Activated CD4-positive, alpha-beta T cell treated with anti-CD3 and anti-CD28 coated beads for 36 hours (primary cell): ENCODE results near the gene KLF16. TPM values are rescaled to one million over a fixed set of nuclear protein-coding genes. Genes with fewer than 3 reads are reported as not detected.

Source experiments
- ATAC-seq: fragments of 200-7000 bp; cut with Tn5 transposase; one replicate; pipeline ENCODE4 v1.10.0; 2021; ENCODE audit warnings: mild to moderate bottlenecking, moderate library complexity
- CTCF ChIA-PET: fragments of 350-600 bp; sonication (Branson Sonifier 250); formaldehyde crosslinking; loops from one replicate; lab custom pipeline; 2021; ENCODE audit warnings: antibody characterized with exemption; lab: Charles Lee
- POLR2A ChIA-PET: fragments of 350-600 bp; sonication (Branson Sonifier 250); formaldehyde crosslinking; loops from one replicate; lab custom pipeline; 2021; ENCODE audit warnings: antibody characterized with exemption, inconsistent platforms; lab: Charles Lee
- DNase-seq: peaks from one replicate; pipeline ENCODE4 v3.0.0-alpha.2; 2020
- H3K27ac Mint-ChIP-seq: one replicate; pipeline ENCODE4 v1.8.0; 2021; ENCODE audit warnings: mixed read lengths
- H3K27me3 Mint-ChIP-seq: one replicate; pipeline ENCODE4 v1.8.0; 2021; ENCODE audit warnings: mixed read lengths
- H3K36me3 Mint-ChIP-seq: one replicate; pipeline ENCODE4 v1.8.0; 2021; ENCODE audit warnings: low read depth, mixed read lengths
- H3K4me1 Mint-ChIP-seq: one replicate; pipeline ENCODE4 v1.8.0; 2021; ENCODE audit warnings: mixed read lengths
- H3K4me3 Mint-ChIP-seq: one replicate; pipeline ENCODE4 v1.8.0; 2021; ENCODE audit warnings: mild to moderate bottlenecking, moderate library complexity, mixed read lengths
- H3K9me3 Mint-ChIP-seq: one replicate; pipeline ENCODE4 v1.8.0; 2021; ENCODE audit warnings: low read depth, mixed read lengths
- intact Hi-C, 2 experiments: fragments of 100-400 bp; cut with DNase I in 1 of 2; cut with micrococcal nuclease in 1 of 2; formaldehyde crosslinking; loops; one replicate each; pipeline versions ENCODE4 v1.14.2 to v1.15.1; 2022 to 2024; cut with DNase I, micrococcal nuclease
- total RNA-seq, 2 experiments: library from RNA; stranded (reverse); gene quantifications; one replicate each; pipeline ENCODE4 v1.2.3, GENCODE V29; 2021

KLF16 gene
- total RNA-seq, 2 experiments from 2014 or later, result 22.5 to 28.8 TPM

DNA sequence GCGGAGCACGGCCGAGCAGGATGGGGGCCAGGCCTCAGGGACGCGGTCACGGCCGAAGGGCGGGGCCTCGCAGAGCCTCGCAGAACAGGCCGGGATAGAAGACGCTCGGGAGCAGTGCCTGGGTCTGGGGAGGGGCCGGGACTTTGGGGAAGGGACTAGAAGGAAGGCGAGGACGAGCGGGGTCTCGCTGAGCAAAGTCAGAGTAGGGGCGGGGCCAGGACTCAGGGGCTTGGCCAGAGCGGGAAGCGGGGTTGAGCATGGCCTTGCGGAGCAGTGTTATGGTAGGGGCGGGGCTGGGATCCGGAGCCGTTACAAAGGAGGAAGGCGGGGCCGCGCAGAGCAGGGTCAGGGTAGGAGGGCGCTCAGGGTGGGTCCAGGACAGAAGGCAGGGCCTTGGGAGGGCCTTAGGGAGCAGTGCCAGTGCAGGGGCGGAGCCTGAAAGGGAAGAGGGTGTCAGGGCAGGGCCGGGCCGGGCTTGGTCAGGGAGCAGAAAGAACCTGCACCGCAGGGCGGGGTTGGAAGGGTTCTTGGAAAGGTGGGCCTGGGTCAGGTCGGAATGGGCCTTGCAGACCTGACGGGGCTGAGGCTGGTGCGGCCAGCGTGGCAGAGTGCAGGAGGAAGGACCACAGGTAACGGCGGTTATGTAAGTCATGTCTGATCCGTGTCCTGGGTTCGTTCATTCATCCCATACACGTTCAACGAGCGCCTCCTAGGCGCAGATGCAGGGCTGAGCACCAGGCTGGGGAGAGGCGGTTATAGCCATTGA, 50.8 kb downstream of the KLF16 start:
- ATAC-seq (peak; percentile 90), DNase-seq (peak; percentile 94)
- Mint-ChIP-seq H3K36me3 (peaks cover 10% of the 10 kb centered on the region), H3K9me3 (no peaks in the 10 kb centered on the region), H3K27ac (peak overlapping the region; percentile 90), H3K4me3 (peak overlapping the region; percentile 77), H3K4me1 (peaks cover 14% of the 10 kb centered on the region), H3K27me3 (no peaks in the 10 kb centered on the region)
- ChIA-PET POLR2A (no interaction called here), CTCF (no interaction called here)
- intact Hi-C loops, result loop anchor here in 1 of 2 experiments (1.0 to 5.0 kb wide), 15 partner anchors 23 to 1465 kb away; partner anchors contain the start of genes ADAMTSL5, CSNK1G2, DAZAP1 and MBD3

DNA sequence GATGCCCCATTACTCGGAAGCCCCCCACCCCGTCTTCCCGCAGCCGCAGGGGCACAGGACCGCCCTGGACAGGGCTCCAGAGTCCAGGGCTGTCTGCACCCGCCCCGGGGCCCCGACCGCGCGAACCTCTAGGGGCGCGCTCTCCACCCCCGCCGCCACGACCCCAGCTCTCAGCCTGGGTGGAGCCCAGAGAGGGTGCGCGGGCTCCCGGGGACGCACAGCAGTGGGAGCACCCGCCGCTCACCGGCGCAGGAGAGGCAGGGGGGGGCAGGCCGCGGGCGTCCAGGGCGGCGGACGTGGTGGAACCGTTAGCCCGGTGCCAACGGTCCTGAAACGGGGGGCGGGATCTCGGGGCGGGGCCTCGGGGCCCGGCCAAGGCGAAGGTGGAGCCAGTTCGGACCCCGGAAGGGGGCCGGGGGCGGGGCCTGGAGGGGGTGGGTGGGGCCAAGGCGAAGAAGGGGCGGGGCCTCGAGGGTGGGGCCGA, 51.4 kb downstream of the KLF16 start, which contains the start of gene ATP8B3:
Gene ATP8B3 (minus strand): TSS at position 335 of the 484 bp plus-strand sequence. CDS start 540 bp downstream, outside the sequence.
- ChIA-PET CTCF (no interaction called here), POLR2A (no interaction called here)
- H3K4me3 Mint-ChIP-seq, result peak within 1 kb of the TSS; percentile 77
- no peaks in the 10 kb centered on the region for H3K9me3 Mint-ChIP-seq
- peaks cover 14% of the 10 kb centered on the region for H3K4me1 Mint-ChIP-seq
- peak within 1 kb of the TSS; percentile 90 for H3K27ac Mint-ChIP-seq
- H3K27me3 Mint-ChIP-seq, result no peaks in the 10 kb centered on the region
- peaks cover 6% of the 10 kb centered on the region for H3K36me3 Mint-ChIP-seq
- intact Hi-C loops, result loop anchor here in 1 of 2 experiments (1.0 to 5.0 kb wide), 14 partner anchors 36 to 1465 kb away; partner anchors contain the start of genes ADAMTSL5, CSNK1G2, DAZAP1 and MBD3
- ATAC-seq, result peak; percentile 11
- DNase-seq, result no peak

DNA sequence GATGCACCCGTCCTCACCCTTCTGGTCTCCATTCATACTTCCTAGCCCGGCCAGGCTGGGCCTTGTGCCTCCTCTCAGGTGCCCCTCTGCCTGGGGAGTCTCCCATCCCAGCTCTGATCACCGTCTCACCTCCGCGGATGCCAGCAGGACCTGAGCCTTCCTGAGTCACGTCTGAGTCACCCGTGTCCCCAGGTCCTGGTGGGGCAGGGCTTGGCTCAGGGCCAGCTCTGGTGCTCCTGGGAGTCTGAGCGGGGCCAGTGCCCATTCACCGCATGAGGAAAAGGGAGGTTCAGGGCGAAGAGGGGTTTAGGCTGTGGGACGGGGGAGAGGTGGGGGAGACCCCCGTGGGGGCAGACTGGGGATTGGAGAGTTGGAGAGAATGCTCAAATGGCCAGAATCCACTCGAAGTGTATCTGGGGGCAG, 51.9 kb downstream of the KLF16 start:
- H3K36me3 Mint-ChIP-seq, result peaks cover 6% of the 10 kb centered on the region
- H3K27ac Mint-ChIP-seq, result no peak overlapping the region
- H3K9me3 Mint-ChIP-seq, result no peaks in the 10 kb centered on the region
- peak overlapping the region; percentile 77 for H3K4me3 Mint-ChIP-seq
- intact Hi-C loops, result loop anchor here in 1 of 2 experiments (5.0 kb wide), 1 partner anchor 1466 kb away; no protein-coding TSS in a partner anchor
- CTCF ChIA-PET, result interaction anchor here (0.6 kb wide), 1 partner anchor 44 kb away, joined by 3 read pairs; no protein-coding TSS in a partner anchor
- H3K4me1 Mint-ChIP-seq, result peaks cover 14% of the 10 kb centered on the region
- ATAC-seq, result no peak
- peak; percentile 80 for DNase-seq
- POLR2A ChIA-PET, result no interaction called here
- no peaks in the 10 kb centered on the region for H3K27me3 Mint-ChIP-seq

DNA sequence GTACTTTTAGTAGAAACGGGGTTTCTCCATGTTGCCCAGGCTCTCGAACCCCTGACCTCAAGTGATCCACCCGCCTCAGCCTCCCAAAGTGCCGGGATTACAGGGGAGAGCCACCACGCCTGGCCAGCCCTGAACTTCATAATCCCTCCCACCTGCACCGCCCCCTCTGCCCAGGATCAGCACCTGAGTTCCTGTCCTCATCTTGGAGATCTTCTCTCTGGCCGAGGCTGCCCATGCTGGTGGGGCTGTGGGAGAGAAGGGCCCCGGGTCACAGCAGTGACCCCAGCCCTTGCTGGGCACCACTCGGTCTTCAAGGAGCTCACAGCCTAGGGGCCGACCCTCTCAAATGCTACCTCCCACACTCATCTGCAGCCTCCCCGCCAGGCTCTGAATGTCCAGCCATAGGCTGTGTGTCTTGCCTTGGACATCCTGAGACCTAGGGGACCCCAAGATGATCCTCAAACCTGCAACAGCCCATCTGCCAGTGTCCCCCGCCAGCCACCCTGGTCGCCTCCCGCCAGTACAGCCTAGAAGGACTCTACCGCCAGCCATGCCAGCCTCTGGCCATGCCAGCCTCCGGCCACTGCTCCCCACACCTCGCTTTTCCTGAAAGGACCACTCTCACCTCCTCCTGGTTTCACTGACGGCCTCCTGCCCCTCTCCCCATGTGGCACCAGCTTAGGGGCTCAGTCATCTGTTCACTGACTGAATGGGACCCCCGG, 52.8 kb downstream of the KLF16 start:
- Mint-ChIP-seq H3K27ac (no peak overlapping the region), H3K36me3 (peaks cover 3% of the 10 kb centered on the region), H3K9me3 (no peaks in the 10 kb centered on the region), H3K27me3 (no peaks in the 10 kb centered on the region), H3K4me1 (peaks cover 14% of the 10 kb centered on the region), H3K4me3 (no peak overlapping the region)
- no peak for ATAC-seq
- ChIA-PET POLR2A (no interaction called here), CTCF (no interaction called here)
- no peak for DNase-seq
- intact Hi-C loops, result loop anchor here in 1 of 2 experiments (5.0 kb wide), 1 partner anchor 1467 kb away; no protein-coding TSS in a partner anchor

DNA sequence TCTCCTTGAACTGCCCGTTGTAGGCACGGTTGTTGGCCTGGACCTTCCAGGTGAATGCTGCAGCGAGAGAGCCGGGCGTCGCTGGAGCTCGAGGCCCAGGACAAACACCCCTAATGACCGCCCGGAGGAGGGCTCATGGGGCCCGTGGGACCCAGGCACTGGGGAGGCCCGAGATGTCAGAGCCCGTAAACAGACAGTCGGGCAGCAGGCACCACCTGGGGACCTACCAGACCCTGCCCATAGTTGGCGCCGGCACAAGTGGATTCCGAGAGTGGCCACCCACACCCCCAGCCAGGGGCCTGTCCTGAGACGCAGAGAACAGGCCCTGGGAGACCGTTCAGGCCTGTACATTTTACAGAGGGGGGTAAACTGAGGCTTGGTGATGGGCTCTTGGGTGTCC, 53.7 kb downstream of the KLF16 start:
- Mint-ChIP-seq H3K27me3 (no peaks in the 10 kb centered on the region), H3K27ac (no peak overlapping the region), H3K4me1 (peaks cover 14% of the 10 kb centered on the region), H3K9me3 (no peaks in the 10 kb centered on the region), H3K4me3 (no peak overlapping the region), H3K36me3 (no peaks in the 10 kb centered on the region)
- CTCF ChIA-PET, result no interaction called here
- intact Hi-C loops, result loop anchor here in 1 of 2 experiments (5.0 kb wide), 1 partner anchor 1468 kb away; no protein-coding TSS in a partner anchor
- POLR2A ChIA-PET, result no interaction called here
- ATAC-seq, result no peak
- no peak for DNase-seq

DNA sequence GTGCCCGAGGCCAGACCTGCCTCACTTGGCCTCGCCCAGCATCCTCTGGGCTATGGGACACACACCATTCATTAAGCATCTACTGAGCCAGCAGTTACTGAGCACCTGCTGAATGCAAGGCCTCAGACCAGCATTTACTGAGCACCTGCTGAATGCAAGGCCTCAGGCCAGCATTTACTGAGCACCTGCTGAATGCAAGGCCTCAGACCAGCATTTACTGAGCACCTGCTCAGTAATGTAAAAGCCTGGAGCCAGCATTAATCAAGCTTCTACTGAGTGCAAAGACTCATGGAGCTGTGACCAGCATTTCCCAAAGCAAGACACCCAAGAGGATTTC, 55.0 kb downstream of the KLF16 start:
- H3K27me3 Mint-ChIP-seq, result no peaks in the 10 kb centered on the region
- no peak overlapping the region for H3K4me3 Mint-ChIP-seq
- no peaks in the 10 kb centered on the region for H3K36me3 Mint-ChIP-seq
- ChIA-PET CTCF (no interaction called here), POLR2A (no interaction called here)
- no peak overlapping the region for H3K27ac Mint-ChIP-seq
- intact Hi-C loops, result no loop called here
- no peak for DNase-seq
- no peak for ATAC-seq
- H3K4me1 Mint-ChIP-seq, result peaks cover 14% of the 10 kb centered on the region
- H3K9me3 Mint-ChIP-seq, result no peaks in the 10 kb centered on the region

DNA sequence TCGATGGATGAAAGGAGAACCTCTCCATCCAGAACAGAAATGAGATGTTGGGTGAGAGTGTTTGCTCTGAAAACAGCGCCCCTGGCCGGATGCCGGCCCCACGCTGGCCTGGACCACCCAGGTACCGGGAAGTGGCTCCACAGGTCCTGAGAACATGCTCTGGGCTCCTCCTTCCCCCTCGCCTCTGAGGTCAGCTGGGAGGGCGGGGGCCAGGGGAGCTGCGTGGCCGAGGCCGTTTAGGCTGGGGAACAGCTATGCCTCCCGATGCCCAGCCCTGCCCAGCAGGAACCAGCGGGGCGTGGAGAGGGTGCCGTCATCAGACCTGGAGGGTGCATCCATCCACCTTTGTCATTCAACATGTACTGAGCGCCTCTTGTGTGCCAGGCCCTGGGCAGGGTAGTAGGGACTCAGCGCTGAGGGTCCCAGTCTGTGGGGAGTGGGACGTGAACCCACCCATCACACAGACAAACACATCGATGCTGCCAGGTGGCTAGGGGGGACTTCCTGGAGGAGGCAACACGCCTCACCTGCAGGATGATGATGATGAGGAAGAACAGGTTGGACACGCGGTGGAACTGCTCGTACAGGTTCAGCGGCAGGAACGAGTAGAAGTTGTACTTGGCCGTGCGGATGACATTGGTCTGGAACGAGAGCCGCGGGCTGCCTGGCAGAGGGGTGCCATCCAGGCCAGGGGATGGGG, 55.5 kb downstream of the KLF16 start:
- no peak for ATAC-seq

DNA sequence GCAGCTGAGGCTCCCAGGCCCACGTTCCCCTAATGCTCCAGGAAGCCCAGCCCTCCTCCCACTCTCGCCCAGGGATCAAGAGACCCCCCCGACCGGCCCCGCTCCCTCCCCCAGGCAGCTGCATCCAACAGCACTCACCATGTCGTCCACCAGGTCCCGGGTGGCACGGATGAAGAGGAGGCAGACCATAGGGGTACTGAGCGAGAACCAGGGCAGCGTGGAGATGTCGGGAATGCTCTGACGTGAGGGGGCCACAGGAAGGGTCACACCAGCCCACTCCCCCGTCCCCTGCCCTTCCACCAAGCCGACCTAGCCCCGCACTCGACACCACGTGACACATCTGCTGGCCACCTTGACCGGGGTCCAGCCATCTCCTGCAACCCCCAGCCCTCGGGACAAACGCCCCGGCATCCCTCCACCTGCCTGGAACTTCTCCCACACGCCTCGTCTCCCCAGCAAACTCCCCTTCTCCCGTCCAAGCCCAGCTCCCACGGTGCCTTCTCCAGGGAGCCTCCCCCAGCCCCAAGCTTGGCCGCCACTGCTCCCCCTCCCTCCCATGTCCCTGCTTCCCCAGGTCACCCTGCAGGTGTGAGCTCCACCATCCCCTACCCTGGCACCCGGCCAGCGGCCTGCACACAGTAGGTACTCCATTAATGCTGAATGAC, 56.2 kb downstream of the KLF16 start:
- CTCF ChIA-PET, result interaction anchor here (0.6 to 1.0 kb wide), 2 partner anchors 11 to 31 kb away, joined by 3 read pairs; no protein-coding TSS in a partner anchor
- no peak overlapping the region for H3K27ac Mint-ChIP-seq

More for the DNA sequence above, 55.5 kb downstream of the KLF16 start:
- no peaks in the 10 kb centered on the region for H3K9me3 Mint-ChIP-seq
- H3K4me3 Mint-ChIP-seq, result no peak overlapping the region
- H3K4me1 Mint-ChIP-seq, result peaks cover 10% of the 10 kb centered on the region
- H3K27me3 Mint-ChIP-seq, result no peaks in the 10 kb centered on the region
- intact Hi-C loops, result no loop called here
- ChIA-PET CTCF (interaction anchor here (1.0 kb wide), 1 partner anchor 12 kb away, joined by 3 read pairs; no protein-coding TSS in a partner anchor), POLR2A (no interaction called here)
- no peaks in the 10 kb centered on the region for H3K36me3 Mint-ChIP-seq
- H3K27ac Mint-ChIP-seq, result no peak overlapping the region
- DNase-seq, result no peak

DNA sequence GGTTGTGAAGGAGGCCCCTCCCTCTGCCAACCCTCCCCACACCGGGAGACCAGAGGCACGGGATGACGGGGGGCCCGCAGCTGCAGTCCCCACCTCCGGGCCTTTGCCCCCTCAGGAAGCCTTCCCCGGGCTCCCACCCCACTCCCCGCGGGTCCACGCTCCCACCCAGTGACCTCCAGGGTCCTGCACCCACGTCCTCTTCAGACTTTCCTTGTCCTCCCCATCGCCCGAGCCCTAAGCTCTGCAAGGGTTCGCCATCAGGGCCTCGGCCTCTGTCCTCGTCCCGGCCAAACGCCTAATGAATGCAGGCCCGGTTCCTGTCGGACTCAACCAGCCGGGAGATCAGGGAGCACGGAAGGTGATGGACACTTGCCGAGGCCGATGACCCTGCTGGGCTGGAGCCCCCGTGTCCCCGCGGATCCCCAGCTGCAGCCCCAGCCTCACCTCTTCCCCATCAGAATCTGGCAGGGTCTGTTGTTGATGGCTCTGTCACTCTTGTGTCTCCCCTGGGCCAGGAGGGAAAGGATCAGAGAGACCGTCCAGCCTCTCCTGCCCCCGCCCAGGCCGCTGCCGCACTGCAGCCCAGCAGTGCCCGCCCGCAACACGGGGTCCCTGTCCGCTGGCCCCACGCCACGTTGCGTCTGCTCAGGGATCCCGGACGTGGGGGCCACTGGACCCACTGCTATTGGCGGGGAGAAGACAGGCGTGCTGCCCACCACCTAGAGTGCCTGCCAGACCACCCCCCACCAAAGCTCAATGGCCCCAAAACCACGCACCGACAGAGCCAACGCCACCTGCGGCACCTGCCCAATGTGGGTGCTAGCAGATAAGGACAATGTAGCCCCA, 57.0 kb downstream of the KLF16 start:
- H3K4me1 Mint-ChIP-seq, result peaks cover 1% of the 10 kb centered on the region
- H3K4me3 Mint-ChIP-seq, result no peak overlapping the region
- H3K27me3 Mint-ChIP-seq, result no peaks in the 10 kb centered on the region
- no peak overlapping the region for H3K27ac Mint-ChIP-seq
- no peaks in the 10 kb centered on the region for H3K9me3 Mint-ChIP-seq
- POLR2A ChIA-PET, result no interaction called here
- no peak for DNase-seq
- intact Hi-C loops, result no loop called here
- CTCF ChIA-PET, result interaction anchor here (0.6 to 1.0 kb wide), 2 partner anchors 10 to 32 kb away, joined by 3 read pairs; no protein-coding TSS in a partner anchor
- H3K36me3 Mint-ChIP-seq, result no peaks in the 10 kb centered on the region
- ATAC-seq, result no peak

More for the DNA sequence above, 56.2 kb downstream of the KLF16 start:
- Mint-ChIP-seq H3K4me1 (peaks cover 5% of the 10 kb centered on the region), H3K27me3 (no peaks in the 10 kb centered on the region), H3K36me3 (no peaks in the 10 kb centered on the region), H3K4me3 (no peak overlapping the region), H3K9me3 (no peaks in the 10 kb centered on the region)
- no peak for ATAC-seq
- intact Hi-C loops, result no loop called here
- POLR2A ChIA-PET, result no interaction called here
- DNase-seq, result no peak
